Measurements from ENCODE around the gene CETP. TPM values are rescaled to one million over a fixed set of nuclear protein-coding genes. Genes with fewer than 3 reads are reported as not detected.

CETP gene
- total and polyA plus RNA-seq, 2 of the 8 experiments (the other 6 are each of a cell fraction or from before 2014, with no cell fraction given) = not detected

DNA sequence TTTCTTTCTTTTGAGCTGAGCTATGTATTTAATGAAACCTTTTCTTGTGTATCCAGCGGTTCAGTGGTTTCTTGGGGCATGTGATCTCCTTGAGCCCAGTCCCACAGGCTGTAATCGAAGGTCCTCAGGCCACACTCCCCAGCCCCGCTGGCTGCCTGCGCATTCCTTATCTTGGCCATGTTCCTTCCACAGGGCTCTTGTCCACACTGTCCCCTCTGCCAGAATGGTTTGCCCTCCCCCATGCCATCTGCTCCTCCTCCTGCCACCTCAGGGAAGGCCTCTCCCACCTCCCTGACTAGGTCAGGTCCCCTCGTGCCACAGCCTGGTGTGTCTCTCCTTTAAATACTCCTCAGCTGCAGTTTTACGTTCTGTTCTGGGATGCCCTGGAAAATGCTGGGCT lies 15.5 kb downstream of the CETP start (continued):
- TF ChIP-seq RNF2 (IDR thresholded peaks at IDR 0.05; ENCODE audit: borderline replicate concordance, low read depth, low read length, missing control alignments, poor library complexity, severe bottlenecking) = no peak
- no peak for TF ChIP-seq TBP (IDR thresholded peaks at IDR 0.05; ENCODE audit: low read depth, low read length)
- no peak for TF ChIP-seq CHD1 (IDR thresholded peaks at IDR 0.05; ENCODE audit: low read depth, low read length)
- no peak for TF ChIP-seq SIRT6 (IDR thresholded peaks at IDR 0.05; ENCODE audit: low read length)
- no peak for TF ChIP-seq TCF12 (IDR thresholded peaks at IDR 0.05; ENCODE audit: low read depth, low read length)
